Panc1 (cell line): ENCODE results near the gene CEP170B. TPM values are rescaled to one million over a fixed set of nuclear protein-coding genes. Genes with fewer than 3 reads are reported as not detected.

ENCODE experiments used
- ATAC-seq: fragments of 200-7000 bp; cut with Tn5 transposase; 2 replicates; pipeline ENCODE4 v1.9.1; 2020; ENCODE audit warnings: mild to moderate bottlenecking, moderate library complexity
- BruUV-seq: library from RNA; stranded (reverse); fragments of 400-500 nt; replicated peaks from 2 replicates; lab custom pipeline; 2021; lab: Mats Ljungman, UMichigan
- CTCF ChIA-PET: fragments of 300-600 bp; sonication (Branson Sonifier 250); formaldehyde crosslinking; loops from one replicate; lab custom pipeline; 2022; ENCODE audit warnings: antibody characterized with exemption; lab: Charles Lee
- POLR2A ChIA-PET: fragments of 300-600 bp; sonication (Branson Sonifier 250); formaldehyde crosslinking; loops from one replicate; lab custom pipeline; 2022; ENCODE audit warnings: antibody characterized with exemption; lab: Charles Lee
- DNase-seq: peaks from one replicate; pipeline ENCODE4 v3.0.0-alpha.2; 2010; ENCODE audit warnings: low read depth, low spot score
- H3K27ac ChIP-seq: 2 replicates; pipeline ENCODE4 v1.5.1; 2011; ENCODE audit warnings: mild to moderate bottlenecking, low read length, inconsistent platforms
- H3K27me3 ChIP-seq: fragments of 200-500 bp; sonication (Bioruptor generic); 2 replicates; pipeline ENCODE4 v1.6.0; 2014; ENCODE audit warnings: low read length, inconsistent platforms; ENCODE audit not compliant: control insufficient read depth, insufficient read depth
- H3K36me3 ChIP-seq: fragments of 200-500 bp; sonication (Bioruptor generic); 2 replicates; pipeline ENCODE4 v1.5.1; 2014; ENCODE audit warnings: inconsistent platforms, mild to moderate bottlenecking, low read length, moderate library complexity; ENCODE audit not compliant: control insufficient read depth, insufficient read depth
- H3K4me1 ChIP-seq: 2 replicates; pipeline ENCODE4 v1.5.1; 2011; ENCODE audit warnings: inconsistent platforms, mild to moderate bottlenecking, low read length, moderate library complexity; ENCODE audit not compliant: control insufficient read depth, insufficient read depth
- H3K4me3 ChIP-seq, 2 experiments: 2 replicates each; pipeline ENCODE4 v1.5.1; 2011 to 2012; ENCODE audit warnings: low read depth in 2 of 2, low read length in 2 of 2, mild to moderate bottlenecking in 2 of 2, inconsistent platforms in 1 of 2, moderate library complexity in 1 of 2
- H3K9me3 ChIP-seq: fragments of 200-500 bp; sonication (Bioruptor generic); 2 replicates; pipeline ENCODE4 v1.5.1; 2014; ENCODE audit warnings: low read depth, mild to moderate bottlenecking, inconsistent platforms, low read length, moderate library complexity; ENCODE audit not compliant: control insufficient read depth, insufficient read depth
- CTCF ChIP-seq: fragments of 450-650 bp; IDR thresholded peaks from 2 replicates; pipeline ENCODE4 v1.5.1; 2017; ENCODE audit warnings: mild to moderate bottlenecking
- POLR2AphosphoS5 ChIP-seq: IDR thresholded peaks from 2 replicates; pipeline ENCODE4 v1.6.1; 2012; ENCODE audit warnings: mild to moderate bottlenecking, low read depth, low read length, moderate library complexity
- REST ChIP-seq, 2 experiments: IDR thresholded peaks; 2 replicates each; pipeline ENCODE4 v1.6.1; 2011 to 2012; ENCODE audit warnings: low read depth in 2 of 2, control low read depth in 1 of 2, low read length in 1 of 2, mild to moderate bottlenecking in 1 of 2, moderate library complexity in 1 of 2; ENCODE audit not compliant: insufficient read depth in 1 of 2
- SIN3A ChIP-seq: IDR thresholded peaks from 2 replicates; pipeline ENCODE4 v1.6.1; 2012; ENCODE audit warnings: low read depth, mild to moderate bottlenecking, low read length, moderate library complexity, borderline replicate concordance; ENCODE audit not compliant: insufficient read depth
- TCF7L2 ChIP-seq: IDR thresholded peaks from 2 replicates; pipeline ENCODE4 v1.6.1; 2011; ENCODE audit warnings: mild to moderate bottlenecking, low read depth, low read length, inconsistent platforms
- in situ Hi-C: cut with HindIII; loops from 2 replicates; pipeline ENCODE4 v1.10.0; 2016; ENCODE audit warnings: low sequenced_read_pairs, low pct_unique_long_range_greater_than_20kb
- intact Hi-C: fragments of 100-400 bp; cut with micrococcal nuclease; formaldehyde crosslinking; loops from one replicate; pipeline ENCODE4 v1.10.0; 2022; ENCODE audit not compliant: unreplicated experiment
- total RNA-seq: library from RNA; stranded (reverse); gene quantifications from one replicate; pipeline ENCODE4 v1.2.1, GENCODE V29; 2021; ENCODE audit not compliant: unreplicated experiment

The CEP170B gene
- total RNA-seq, 1 experiment from 2014 or later, result 17.8 TPM

DNA sequence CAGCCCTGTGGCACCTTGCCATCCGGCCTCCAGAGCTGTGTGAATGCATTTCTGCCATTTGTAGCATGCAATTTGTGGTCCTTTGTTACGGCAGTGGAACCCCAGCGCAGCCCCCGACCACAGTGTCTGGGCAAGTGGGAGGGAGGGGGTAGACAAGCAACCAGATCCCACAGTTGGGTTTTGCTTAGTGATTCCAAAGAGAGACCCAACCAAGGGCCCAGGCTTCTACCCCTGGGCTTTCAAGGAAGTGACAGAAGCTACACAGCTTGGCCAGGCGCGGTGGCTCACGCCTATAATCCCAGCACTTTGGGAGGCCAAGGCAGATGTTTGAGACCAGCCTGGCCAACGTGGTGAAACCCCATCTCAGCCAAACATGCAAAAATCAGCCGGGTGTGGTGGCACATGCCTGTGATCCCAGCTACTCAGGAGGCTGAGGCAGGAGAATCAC is 46.3 kb upstream of the CEP170B start (continued):
- TF ChIP-seq POLR2AphosphoS5, result no peak

- no TSS peak for BruUV-seq
- intact Hi-C loops, result no loop called here
- POLR2A ChIA-PET, result no interaction called here
- Histone ChIP-seq H3K9me3 (no peaks in the 10 kb centered on the region), H3K36me3 (no peaks in the 10 kb centered on the region; the same call in 1 of the 2 replicates), H3K27me3 (no peaks in the 10 kb centered on the region), H3K4me1 (peaks cover 21% of the 10 kb centered on the region), H3K27ac (no peak overlapping the region), H3K4me3 (no peak overlapping the region)
- CTCF ChIA-PET, result no interaction called here
- no peak for ATAC-seq
- in situ Hi-C loops, result no loop called here
- no peak for TF ChIP-seq SIN3A
- DNase-seq, result no peak
Observed at GRCh38 chr14:104819361-104819781, 45.7 kb upstream of the CEP170B start.

GRCh38 chr14:104820669-104821228 is 44.3 kb upstream of the CEP170B start:
- TF ChIP-seq TCF7L2 (peak; percentile 39; the same call in 1 of the 2 replicates), POLR2AphosphoS5 (no peak), REST (IDR thresholded peaks at IDR 0.05; ENCODE audit: insufficient read depth in 1 of 2, low read depth in 2 of 2, low read length in 1 of 2) (no peak), SIN3A (no peak), CTCF (peak; percentile 80)
- intact Hi-C loops, result no loop called here
- Histone ChIP-seq H3K9me3 (no peaks in the 10 kb centered on the region), H3K4me1 (peaks cover 18% of the 10 kb centered on the region), H3K36me3 (no peaks in the 10 kb centered on the region; the same call in 1 of the 2 replicates), H3K4me3 (no peak overlapping the region), H3K27me3 (no peaks in the 10 kb centered on the region), H3K27ac (peak overlapping the region; percentile 21; the same call in 1 of the 2 replicates)
- BruUV-seq, result no TSS peak
- ChIA-PET CTCF (interaction anchor here (0.7 to 0.9 kb wide), 2 partner anchors 38 to 51 kb away, joined by 3 to 4 read pairs; no protein-coding TSS in a partner anchor), POLR2A (interaction anchor here (1.1 kb wide), 2 partner anchors 52 to 215 kb away, joined by 3 to 5 read pairs; no protein-coding TSS in a partner anchor)
- no peak for DNase-seq
- peak; percentile 90 for ATAC-seq
- in situ Hi-C loops, result no loop called here
